HG03175 (cell line): ENCODE data around the gene MOSMO.
"Not testable (repeated sequence)": the region's sequence is repeated elsewhere in the genome, so short reads cannot be mapped to it uniquely, and the experiment has no call there.

ENCODE experiments used
- ATAC-seq: cut with Tn5 transposase; IDR thresholded peaks from one replicate; pipeline ENCODE4 v1.9.1; 2021; ENCODE audit warnings: mild to moderate bottlenecking, moderate library complexity; ENCODE audit not compliant: unreplicated experiment

Gene MOSMO

DNA sequence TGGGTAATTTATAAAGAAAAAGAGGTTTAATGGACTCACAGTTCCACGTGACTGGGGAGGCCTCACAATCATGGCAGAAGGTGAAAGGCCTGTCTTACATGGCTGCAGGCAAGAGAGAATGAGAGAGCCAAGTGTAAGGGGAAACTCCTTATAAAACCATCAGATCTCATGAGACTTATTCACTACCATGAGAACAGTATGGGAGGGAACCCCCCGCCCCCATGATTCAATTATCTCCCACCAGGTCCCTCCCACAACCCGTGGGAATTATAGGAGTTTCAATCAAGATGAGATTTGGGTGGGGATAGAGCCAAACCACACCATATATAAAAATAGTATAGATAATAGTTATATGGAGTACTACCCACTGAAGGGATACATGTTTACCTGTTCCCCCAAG lies 36.0 kb downstream of the MOSMO start:
- not testable (repeated sequence) for ATAC-seq

DNA sequence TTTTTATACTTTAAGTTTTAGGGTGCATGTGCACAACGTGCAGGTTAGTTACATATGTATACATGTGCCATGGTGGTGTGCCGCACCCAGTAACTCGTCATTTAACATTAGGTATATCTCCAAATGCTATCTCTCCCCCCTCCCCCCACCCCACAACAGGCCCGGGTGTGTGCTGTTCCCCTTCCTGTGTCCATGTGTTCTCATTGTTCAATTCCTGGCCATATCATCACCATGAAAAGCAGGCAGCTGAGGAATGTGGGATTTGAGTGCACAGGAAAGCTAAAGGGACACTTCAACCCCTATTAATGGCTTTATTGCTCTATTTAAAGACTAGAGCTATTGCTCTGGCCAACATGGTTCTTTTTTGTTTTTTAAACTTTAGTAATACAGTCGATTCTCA lies 38.0 kb downstream of the MOSMO start:
- ATAC-seq = not testable (repeated sequence)

DNA sequence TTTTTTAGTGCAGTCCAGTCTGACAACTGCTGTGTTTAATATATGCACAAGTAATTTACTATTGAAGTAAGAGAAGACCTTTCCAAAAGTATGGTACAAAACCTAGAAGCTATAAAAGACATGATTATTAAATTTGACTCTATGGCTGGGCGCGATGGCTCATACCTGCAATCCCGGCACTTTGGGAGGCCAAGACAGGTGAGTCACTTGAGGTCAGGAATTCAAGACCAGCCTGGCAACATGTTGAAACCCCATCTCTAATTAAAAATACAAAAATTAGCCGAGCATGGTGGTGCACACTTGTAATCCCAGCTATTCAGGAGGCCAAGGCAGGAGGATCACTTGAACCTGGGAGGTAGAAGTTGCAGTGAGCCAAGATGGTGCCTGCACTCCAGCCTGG lies 43.1 kb downstream of the MOSMO start:
- no peak for ATAC-seq

DNA sequence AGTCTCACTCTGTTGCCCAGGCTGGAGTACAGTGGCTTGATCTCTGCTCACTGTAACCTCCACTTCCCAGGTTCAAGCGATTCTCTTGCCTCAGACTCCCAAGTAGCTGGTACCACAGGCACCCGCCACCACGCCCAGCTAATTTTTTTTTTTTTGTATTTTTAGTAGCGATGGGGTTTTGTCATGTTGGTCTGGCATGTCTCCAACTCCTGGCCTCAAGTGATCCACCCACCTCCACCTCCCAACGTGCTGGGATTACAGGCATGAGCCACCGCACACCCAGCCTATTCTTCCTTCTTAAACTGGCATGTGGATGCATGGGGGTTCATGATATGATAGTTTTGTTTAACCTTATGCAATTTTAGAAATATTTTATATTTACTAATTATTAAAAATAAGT lies 45.1 kb downstream of the MOSMO start:
- ATAC-seq = no peak

DNA sequence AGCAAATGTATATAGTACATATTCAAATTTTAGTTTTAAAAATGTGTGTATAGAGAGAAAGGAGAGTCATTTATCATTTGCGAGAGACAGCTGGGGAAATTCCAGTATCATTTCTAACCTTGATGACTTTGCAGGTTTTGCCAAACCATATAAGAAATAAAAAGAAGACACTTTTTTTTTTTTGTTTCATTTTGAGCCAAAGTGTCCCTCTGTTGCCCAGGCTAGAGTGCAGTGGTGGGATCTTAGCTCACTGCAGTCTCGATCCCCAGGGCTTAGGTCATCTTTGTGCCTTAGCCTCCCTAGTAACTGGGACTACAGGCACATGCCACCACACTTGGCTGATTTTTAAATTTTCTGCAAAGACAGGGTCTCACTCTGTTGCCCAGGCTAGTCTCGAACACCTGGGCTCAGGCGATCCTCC lies 46.0 kb downstream of the MOSMO start:
- no peak for ATAC-seq

DNA sequence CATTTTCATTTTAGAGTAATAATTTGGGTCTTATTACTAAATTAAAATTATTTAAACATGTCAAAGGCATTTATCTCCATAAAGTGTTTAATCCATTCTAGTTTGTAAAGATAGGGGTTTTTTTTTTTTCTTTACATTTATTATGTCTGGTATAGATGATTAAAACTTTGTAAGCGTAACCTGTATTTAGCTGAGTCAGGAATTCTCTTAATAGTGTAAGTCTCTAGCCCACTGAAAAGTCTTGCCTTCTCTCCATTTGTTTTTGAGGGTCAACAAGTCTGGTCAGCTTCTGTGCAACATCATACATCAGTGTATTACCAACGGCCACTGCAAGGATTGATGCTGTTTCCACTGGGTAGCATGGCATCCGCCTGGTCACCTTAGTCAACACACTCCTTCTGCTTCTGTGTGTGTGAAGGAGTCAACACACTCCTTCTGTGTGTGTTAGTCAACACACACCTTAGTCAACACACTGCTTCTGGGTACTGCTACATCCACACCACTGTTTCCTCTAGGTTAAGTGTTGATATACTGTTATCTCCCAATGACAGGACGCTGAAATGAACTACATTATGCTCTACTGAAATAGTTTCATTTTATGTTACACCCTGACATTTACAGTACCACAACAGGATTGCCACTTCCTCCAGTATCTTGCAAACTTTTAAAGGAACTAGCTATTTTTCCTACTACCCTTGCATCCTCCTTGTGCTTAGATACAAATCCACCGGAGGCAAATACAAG lies 47.1 kb downstream of the MOSMO start:
- no peak for ATAC-seq

DNA sequence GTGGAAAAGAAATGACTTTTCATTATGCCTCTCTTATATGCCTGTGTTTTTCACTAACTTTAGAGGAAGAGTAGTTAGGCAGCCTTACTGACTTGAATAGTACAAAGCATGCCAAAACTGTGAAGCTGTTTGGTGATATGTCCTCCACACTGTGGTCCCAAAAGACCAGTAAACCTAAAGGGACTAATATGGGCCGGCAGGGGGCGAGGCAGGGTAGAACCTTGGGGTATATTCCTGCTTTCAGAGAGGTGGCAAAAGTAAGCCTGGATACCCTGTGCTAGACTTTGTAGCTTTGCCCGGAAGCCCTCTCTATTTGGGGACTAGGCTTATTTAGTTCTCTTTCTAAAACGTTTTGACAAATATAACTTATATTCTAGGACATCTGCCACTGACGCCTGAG lies 48.0 kb downstream of the MOSMO start:
- ATAC-seq = no peak

DNA sequence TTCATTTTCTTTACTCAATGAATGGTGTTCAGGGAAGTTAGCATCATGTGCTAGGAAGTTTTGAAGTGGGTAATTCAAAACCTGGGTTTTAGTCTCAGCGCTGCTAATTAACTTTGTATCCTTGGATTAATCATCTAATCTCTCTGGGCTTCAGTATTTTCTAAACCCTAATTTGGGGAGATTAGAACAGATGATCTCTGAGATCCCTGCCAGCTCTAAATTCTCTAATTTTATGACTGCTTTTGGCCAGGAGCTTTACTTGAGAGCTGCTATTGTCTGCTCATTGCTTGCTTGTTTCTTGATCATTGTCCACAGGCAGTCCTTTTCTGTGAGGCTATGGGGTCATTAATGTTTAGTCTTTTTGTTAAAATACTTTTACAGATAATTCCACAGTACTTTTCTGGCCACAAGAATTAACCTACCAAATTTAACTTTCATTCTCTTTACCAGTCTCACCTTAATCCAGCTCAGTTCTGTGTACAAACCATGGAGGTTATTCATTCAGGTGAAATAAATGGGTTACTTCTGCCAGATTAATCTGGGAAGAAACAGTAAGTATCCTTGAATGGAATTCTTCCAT lies 56.1 kb downstream of the MOSMO start:
- no peak for ATAC-seq

DNA sequence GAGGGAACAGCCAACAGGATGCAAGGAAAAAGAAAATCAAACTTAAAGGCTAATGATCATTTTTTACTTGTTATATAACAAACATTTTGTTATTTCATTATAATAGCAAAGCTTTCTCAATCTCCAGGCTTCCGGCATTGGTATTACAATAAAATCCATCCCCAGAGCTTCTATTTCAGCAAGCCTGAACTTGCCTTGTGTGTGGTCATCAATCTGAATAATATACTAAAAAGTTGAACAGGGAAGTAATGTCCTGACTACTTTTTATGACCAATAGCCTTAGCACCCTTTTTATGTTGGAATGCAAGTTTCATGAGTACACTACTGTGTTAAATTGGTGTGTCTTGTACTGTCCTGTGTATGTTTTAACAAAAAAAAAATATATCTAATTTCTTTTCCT lies 57.3 kb downstream of the MOSMO start:
- no peak for ATAC-seq

DNA sequence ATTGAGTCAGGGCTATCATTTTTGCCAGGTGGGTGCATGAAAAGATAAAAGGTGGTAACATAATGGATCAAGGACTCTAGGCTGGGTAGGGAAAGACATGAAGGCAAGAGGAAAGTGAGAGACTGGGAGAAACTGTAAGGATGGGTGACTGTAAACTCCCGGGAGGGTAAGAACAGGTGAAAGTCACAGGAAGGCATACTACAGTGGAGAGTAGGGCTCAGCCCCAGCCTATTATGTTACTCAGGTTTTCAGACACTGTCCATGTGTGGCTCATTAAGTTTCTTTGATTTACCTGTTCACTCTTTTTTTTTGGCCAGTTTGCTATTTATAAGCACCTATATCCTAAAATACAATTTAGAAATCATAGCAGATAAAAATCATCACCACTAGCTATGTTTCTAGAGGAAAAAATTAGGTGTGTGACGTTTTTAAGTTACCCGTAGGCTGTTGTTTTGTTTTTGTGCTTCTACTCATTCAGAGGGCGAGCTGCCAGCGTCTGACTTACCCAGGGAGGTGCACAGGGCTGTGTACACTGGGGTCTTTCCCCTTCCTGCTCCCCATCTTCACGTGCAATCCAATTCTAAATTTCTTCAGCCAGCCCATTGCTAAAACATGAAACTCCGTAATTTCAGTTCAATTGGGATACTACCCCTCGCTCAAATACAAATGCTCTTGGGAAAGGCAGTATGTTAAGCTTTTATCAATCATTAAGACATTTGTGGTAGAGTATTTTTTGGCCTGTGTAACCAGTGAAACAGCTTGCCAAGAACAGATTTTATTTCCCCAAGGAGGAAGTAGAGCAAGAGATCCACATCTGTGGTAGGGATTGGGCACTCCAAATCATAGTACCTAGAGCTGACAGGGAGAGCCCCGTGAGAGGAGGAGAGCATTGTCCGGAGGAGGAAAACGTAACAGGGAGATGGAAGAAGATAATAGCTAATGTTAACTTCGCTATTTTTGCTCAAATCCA lies 62.7 kb downstream of the MOSMO start:
- ATAC-seq = no peak

DNA sequence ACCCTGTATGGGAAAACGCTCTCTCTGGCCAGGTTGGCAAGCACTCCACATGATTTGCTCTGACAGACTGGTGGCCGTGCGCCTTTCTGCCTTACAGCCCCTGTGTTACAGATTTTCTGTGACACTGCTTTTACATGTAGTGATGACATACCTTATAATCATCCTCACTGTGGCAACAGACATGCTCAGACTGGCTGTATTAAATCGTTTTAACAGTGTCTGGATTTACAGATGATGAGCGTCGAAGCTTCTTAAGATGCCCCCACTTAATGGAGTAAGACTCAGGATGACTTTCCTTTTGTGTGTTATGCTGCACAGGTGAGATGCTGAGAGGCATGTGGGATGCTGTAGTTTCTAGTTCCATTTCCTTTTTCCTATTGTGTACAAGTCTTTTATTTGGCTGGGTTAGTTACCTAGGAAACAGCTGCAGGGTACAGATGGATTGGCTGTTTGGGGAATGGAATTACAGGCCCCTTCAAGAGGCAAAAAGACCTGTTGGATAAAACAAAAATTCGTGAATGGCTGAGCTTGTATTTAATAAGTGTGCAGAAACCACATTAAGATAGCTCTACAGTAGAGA lies 63.5 kb downstream of the MOSMO start:
- ATAC-seq = no peak

DNA sequence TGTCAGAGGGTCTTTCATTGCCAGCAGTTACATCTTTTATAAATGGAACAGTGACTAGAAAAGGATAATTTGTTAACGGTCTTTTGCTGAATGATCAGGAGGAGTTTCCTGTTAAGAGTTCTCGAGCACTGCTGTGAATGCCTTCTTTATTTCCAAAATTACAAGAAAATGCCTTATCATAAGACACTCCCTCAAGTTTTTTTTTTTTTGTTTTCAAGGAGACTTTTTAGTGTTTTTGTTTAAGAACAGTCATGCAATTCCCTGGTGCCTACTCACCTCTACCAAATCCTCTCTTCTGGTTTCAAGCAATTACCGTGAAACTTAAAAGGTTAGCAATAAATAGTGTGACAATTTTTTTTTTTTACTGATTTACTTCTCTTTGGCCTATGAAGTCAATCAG lies 65.4 kb downstream of the MOSMO start:
- no peak for ATAC-seq

DNA sequence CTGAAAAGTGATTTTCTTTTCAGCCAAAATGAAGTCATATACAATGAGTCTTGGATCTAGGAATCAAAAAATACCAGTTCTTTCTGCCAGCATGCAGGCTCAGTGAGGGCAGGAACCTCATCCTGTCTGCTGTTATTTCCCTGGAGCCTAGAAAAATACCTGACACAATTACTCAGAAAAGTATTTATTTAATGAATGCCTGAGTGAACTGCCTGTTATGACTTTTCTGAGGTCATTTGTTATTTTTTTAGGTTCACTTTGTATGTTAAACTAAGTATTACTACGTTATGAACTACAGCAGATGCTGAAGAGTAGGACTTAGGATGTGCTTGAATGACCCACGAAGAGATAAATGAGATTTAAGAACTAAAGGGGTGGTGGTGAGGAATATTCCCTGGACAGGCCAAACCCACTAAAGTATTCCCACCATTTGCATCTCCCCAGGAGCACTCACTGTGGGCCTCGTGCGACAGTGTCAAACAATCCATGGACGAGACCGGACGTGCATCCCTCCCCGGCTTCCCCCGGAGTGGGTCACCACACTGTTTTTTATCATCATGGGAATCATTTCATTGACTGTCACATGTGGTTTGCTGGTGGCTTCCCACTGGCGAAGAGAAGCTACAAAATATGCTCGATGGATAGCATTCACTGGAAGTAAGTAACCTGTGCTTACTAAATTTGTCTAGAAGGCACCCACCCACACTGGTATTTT lies 67.3 kb downstream of the MOSMO start:
- no peak for ATAC-seq

DNA sequence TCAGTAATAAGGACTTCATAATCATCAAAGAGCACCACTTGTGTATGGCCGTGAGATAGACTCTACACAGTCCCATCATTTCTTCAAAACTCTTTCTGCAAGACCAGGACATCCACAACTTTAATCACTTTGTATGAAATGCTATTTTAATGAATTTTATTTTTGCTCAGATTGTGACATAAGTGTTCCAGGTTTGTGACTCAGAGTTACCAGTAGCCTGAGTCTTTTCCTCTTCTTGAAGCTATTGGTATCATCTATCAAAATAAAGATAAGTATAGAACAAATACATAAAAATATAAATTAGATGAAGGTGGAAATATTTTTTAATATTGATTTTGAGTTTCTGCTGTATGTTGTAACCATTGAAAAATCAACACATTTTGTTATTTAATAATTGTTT lies 67.9 kb downstream of the MOSMO start:
- ATAC-seq = no peak

DNA sequence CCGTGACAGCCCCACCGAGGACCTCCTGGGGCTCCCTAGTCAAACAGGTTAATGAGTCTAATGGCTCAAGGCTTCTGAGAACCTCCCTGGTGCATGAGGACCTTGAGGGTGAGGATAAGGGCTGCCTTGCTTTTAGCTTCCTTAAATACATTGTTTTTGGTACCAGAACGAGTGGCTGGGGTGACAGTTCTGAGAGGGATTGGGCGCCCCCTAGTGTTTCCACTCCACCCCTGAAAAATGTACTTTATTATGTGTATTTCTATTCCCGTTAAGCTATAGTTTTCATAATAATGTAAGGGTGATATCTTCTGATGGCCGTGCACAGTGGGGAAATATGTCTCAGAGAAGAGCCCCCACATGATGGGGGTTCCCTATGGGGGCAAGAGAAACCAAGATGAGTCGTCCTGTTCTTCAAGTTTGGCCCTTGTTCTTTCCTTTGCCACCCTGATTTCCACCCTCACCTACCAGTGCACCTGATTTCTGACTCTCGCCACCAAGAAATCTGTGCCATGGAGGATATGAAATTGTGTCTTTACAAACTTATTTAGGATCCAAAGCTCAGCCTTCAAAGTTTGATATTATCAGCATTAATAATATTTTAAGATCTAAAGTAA lies 69.9 kb downstream of the MOSMO start:
- ATAC-seq = no peak

DNA sequence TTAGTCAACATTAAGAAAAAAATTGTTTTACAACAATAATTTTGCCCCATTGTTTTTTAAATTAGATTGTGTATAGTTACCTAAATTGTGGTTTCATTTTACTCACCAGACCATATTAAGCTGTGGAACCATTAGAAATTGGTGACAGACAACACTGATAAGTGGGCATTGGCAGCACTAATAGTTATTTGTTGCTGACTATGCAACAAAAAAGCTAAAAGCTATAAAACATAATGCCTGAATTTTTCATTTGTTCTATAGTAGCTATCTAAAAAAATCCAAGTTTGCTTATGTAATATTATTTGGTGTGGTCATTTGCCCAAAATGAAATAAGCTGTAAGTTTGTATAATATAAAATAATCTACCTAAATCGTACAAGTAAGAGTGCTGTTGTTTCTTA lies 70.7 kb downstream of the MOSMO start:
- no peak for ATAC-seq

DNA sequence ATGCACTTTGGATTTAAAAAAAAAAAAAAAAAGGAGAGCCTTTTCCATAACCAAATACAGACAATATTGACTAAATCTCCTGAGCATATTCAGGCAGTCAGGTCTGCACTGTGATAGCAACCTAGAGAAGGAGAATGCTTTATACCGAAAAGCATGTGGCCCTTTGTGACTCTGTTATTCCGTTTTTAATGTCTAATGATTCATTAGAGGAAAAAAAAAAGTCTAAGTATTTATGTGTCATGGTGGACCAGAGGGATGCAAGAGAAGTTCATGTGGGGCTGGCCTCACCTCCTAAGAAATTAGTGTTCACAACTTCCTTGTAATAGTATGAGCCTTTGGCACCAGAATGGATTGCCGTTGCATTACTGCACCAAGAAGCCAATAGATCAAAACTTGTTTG lies 73.1 kb downstream of the MOSMO start:
- ATAC-seq = no peak

DNA sequence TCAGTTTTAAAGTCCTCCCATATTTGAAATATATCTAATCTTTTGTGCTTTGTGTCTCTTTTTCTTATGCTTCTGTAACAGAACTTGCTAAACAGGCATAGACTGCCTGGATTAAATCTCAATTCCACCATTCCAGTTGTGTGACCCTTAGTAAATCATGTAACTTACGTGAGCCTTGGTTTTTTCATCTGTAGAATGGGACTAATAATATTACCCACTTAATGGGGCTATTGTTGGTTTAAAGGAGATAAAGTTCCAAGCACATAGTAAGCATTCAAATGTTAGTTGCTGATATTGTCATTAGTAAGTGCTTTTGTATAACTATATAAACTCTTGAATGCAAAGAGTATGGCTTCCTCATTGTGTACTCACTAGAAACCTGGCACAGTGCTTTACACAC lies 78.5 kb downstream of the MOSMO start:
- ATAC-seq = no peak

DNA sequence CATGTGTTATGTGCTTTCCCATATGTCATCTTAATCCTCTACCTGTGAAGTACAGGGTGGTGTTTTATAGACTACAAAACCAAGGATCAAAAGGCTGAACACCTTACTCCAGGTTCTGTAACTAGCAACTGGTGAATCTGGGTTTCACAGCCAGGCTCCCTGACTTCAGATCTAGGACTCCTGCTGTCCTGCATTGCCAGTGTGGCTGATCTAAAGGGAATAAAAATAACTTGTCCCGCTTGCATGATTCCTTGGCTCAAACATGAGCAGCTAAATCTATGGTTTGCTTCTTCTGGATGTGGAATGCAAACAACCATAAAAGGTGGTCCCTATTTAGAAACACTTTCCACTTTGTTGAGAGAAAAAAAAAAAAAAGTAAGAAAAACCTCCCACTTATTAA lies 80.7 kb downstream of the MOSMO start:
- no peak for ATAC-seq

DNA sequence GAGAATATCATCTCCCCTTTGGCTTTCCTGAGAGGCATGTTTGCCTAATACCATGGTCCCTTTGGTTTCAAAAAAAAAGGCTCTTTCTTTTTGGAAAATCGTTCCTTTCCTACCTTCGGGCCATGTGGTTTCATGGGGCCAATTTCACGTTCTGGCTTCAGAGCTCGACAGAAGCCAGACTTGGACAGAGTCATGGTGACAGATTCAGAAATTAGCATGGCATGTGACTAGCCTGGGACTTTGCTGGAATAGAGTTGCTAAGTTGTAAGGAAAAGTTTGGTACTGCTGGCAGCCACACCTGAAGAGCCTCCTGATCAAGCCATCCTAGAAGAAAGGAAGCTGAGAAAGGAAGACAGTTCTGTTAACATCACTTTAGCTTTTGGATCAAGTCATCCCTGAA lies 82.0 kb downstream of the MOSMO start:
- ATAC-seq = no peak
